HG02943 (cell line): ENCODE data around the gene SVEP1.

Experiments
- ATAC-seq: cut with Tn5 transposase; IDR thresholded peaks from one replicate; pipeline ENCODE4 v1.9.1; 2021; ENCODE audit warnings: mild to moderate bottlenecking, low read depth, moderate library complexity; ENCODE audit not compliant: unreplicated experiment

Gene SVEP1

DNA sequence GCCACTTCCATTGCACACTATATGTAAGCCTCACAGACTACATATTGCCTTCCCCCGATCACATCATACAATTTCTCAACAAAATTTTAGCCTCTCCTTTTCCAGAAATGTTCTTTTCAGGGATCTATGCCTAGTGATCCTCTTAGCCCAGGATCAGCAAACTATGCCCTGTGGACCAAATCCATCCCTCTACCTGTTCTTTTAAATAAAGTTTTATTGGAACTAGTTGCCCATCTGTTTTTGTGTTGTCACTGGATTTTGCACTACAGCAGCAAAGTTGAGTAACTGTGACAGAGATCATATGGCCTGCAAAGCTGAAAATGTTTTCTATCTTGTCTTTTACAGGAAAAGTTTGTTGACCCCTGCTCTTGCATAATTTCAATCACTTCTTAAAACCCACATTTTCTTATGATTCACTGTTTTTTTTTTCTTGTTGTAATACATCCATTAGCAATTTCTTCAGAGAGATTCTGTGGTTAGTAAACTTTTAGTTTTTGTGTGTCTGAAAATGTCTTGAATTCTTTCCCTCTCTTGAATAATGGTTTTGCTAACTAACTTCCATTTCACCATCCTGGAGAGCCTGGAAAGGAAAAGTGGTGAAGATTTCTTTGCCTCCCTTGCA lies 248.9 kb downstream of the SVEP1 start:
- ATAC-seq = no peak

DNA sequence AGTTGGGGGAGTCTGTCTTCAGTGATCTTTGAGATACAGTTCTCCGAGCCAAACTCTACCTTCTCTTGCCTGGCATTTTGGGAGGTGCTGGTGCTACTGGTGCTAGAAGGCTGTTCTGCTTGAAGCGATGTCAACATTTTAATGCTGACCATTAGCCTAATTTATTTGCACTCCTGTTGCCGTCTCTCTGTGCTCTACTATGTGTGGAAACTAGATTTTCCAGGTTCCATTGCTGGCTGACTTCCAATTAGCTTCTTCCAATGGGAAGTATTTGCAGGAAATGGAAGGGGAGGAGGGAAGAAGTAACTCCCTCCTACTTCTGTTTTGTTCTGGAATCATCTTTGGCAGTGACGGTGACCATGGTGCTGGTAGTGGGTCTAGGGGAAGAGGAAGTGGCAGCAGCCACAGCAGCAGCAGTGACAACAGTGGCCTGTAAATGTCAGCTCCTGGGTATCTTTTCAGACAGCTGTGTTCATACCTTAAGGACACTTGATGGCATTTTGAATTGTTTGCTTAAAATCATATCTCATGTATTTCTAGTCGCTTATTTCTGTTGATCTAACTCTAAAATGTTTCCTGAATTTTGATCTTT lies 249.8 kb downstream of the SVEP1 start:
- ATAC-seq = no peak

DNA sequence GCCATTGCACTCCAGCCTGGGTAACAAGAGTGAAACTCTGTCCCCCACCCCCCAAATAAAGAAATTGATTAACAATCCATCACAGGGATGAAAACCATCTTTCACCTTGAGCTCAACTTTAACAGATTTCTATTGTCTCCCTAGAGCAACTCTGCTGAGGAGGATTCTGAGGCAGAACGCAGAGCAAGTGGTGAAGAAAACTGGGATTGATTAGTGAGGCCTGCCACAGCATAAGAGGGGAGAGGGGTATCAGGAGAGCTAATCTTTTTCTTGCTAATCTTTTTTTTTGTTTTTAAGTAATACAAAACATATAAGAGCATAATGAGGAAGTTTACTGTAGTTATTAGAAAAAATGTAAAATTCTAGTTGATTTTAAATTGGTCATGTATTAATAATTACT lies 250.8 kb downstream of the SVEP1 start:
- no peak for ATAC-seq

DNA sequence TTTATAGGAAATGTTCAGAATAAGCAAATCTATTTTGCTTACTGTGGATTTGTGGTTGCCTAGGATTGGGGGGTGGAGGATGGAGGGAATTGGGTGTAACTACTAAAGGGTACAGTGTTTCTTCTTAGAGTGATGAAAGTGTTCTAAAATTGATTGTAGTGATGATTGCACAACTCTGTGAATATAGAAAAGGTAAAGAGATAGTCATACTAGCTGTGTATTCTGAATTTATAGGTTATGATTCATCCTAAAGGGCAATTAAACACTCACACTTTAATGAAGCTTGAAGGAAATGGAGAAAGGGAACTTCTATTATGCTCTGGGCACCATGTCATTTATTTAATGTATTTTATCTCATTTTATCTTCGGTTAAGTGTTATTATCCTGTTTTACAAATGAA lies 251.8 kb downstream of the SVEP1 start:
- no peak for ATAC-seq

DNA sequence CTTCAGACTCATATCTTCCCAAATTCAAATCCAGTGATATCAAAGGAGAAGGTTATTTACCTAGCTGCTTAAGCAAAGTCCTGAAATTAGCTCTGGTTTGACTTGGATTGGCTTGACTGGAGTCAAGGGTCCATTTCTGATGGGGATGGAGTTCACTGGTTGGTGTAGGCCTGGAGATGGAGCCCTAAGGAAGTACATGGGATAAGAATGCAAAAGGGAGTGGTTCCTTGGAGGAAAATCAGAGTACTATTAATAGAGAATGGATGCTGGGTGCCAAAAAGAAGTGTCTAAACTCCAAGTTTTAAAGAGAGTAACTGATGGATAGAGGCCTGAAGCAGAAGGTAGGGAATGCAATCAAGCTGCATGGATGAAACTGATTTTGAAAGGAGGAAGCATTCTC lies 255.7 kb downstream of the SVEP1 start:
- ATAC-seq = no peak

DNA sequence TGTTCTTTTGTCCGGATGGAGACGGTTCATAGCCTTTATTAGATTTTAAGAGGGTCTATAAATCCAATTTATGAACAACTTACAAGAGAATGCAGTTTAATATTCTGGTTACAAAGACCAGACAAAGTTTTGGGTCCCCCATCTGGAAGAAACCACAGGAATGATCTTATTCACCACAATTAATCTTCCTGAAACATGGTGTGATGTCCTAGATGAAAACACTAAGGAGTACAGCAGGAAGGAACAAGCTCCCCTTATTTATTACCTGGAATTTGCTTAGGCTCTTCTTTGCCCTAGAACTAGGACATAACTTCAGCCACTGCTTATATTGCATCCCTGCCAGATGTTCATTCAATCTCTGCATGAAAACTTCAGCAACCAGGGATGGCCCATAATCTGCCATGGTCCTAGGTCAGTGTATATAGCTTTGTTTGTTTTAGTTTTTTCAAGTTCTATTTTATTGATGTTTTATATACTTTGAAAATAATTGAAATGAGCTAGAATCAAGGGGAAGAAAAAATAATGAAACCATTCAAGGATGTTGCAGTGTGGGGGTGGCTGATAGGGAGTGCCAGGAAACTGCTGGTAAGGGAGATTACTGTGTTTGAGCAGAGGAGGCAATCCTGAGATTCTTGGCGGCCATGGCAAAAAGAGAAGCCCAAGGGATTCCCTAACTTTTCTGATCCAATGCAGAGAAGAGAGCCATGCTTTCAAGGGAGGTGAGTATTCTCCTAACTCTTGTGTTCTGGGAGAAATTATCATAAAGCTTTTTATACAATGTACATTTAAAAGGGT lies 258.7 kb downstream of the SVEP1 start:
- no peak for ATAC-seq

DNA sequence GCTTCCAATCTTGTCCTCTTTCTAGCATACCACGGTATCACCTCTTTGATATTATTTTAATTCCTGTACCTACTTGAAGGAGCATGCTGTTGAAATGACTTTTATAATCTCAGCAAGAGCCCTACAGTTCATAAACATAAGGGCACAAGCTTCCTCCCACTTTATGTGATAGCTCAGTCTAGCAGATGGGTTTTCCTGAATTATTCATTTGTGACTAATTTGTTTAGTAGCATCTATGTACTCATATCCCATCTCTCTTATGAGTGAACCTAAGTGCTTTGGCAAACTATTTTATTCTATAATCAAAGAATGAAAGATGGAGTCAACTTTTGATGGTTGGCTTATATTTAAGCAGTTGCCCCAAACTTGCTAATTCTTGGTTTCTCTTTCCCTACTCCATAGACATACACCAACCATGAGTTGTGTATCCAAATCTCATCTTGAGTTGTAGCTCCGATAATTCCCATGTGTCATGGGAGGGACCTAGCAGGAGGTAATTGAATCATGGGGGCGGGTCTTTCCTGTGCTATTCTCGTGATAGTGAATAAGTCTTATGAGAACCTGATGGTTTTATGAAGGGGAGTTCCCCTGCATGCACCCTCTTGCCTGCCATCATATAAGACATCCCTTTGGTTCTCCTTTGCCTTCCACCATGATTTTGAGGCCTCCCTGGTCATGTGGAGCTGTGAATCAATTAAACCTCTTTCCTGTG lies 259.6 kb downstream of the SVEP1 start:
- ATAC-seq = no peak

DNA sequence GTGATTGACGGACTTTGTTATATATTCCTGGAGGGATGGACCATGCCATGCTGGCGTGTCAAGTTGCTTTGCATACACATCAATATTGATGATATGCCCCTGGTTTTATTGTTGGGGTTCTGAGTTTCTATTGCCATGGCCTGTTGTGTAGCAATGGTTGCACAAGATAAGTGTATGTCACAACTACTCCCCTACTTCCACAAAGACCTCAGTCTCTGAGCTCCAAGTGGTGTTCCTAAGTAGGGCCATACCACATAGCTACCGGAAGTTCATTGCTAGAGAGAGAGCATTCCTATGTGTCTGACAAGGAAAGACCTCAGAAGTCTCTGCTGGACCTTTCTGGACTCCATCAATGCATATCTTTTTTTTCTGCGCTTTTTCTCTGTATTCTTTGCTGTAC lies 261.6 kb downstream of the SVEP1 start:
- no peak for ATAC-seq

DNA sequence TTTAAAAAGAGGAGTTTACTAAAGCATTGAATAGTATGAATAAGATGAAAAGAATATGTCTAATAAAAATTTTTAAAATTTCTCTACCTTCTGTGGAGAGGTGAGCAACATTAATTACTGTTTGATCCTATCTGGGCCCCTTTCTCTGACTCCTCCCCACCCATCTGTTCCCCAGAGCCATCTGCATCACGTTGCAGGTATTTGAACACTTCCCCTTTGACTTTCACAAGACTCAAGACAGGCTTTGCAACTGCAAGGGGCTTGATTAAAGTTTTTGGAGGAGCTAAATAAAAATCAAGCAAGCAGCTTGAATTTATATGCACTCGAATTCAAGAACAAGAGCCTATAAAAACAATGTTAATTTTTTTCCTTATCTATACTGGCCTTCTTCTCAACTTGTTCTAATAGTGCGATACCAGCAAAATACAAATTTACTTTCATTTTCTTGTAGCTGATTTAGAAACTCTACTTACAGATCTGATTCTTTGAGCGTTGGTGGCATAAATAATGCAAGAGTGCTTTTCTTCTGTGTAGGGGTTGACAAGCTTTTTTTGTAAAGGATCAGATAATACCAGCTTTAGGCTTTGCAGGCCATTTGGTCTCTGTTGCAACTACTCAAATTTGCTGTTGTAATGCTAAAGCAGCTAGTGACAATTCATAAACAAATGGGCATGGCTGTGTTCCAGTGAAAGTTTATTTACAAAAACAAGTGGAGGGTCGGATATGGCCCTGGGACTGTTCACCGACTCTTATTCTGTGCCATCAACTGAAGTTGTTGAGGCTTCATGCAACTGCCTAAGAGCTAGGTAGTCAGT lies 263.1 kb downstream of the SVEP1 start:
- ATAC-seq = peak; percentile 98
